Psoas muscle (tissue), 8 donors: Measurements from ENCODE around the gene SSR4. TPM values are rescaled to one million over a fixed set of nuclear protein-coding genes. Genes with fewer than 3 reads are reported as not detected.

ENCODE experiments used
- ATAC-seq, 4 donors: fragments of 200-7000 bp; cut with Tn5 transposase; one replicate each; pipeline ENCODE4 v1.9.1; 2020; ENCODE audit warnings: moderate library complexity in 3 of 4, mild to moderate bottlenecking in 2 of 4
- DNase-seq, 2 donors: peaks; one replicate each; pipeline ENCODE4 v3.0.0-alpha.2; 2020
- H3K27ac ChIP-seq: fragments of 200-600 bp; one replicate; pipeline ENCODE4 v1.8.0; 2022
- H3K27me3 ChIP-seq, 3 donors: fragments of 200-600 bp in 1 of 3; one replicate each; pipeline versions ENCODE4 v1.6.1 to v1.8.0; 2013 to 2022; ENCODE audit warnings: low read length in 2 of 3, mild to moderate bottlenecking in 2 of 3, moderate library complexity in 1 of 3; ENCODE audit not compliant: insufficient read depth in 3 of 3
- H3K36me3 ChIP-seq, 2 donors: fragments of 200-600 bp in 1 of 2; one replicate each; pipeline versions ENCODE4 v1.6.1 to v1.8.0; 2013 to 2022; ENCODE audit warnings: low read depth in 1 of 2, mild to moderate bottlenecking in 1 of 2, moderate library complexity in 1 of 2; ENCODE audit not compliant: insufficient read depth in 1 of 2
- H3K4me1 ChIP-seq: fragments of 200-600 bp; one replicate; pipeline ENCODE4 v1.8.0; 2022
- H3K4me3 ChIP-seq: fragments of 200-600 bp; one replicate; pipeline ENCODE4 v1.8.0; 2022; ENCODE audit warnings: mild to moderate bottlenecking
- H3K9me3 ChIP-seq: fragments of 200-600 bp; one replicate; pipeline ENCODE4 v1.8.0; 2022
- CTCF ChIP-seq: fragments of 200-600 bp; IDR thresholded peaks from one replicate; pipeline ENCODE4 v1.8.0; 2022; ENCODE audit warnings: antibody characterized with exemption
- WGBS, 3 donors: extraction: QIAGEN DNeasy Blood & Tissue Kit; methylation state at CpG; one replicate each; pipeline versions ENCODE4 v1.1.6 to v1.1.7; 2013; 5-methylcytosine and 5-hydroxymethylcytosine counted together
- intact Hi-C, 2 donors: fragments of 100-400 bp; cut with DNase I; formaldehyde crosslinking; loops; one replicate each; pipeline versions ENCODE4 v1.11.0 to v1.14.2; 2022
- polyA plus RNA-seq, 3 donors: library from polyadenylated mRNA; stranded (reverse); fragments of 200-250 nt; gene quantifications; one replicate each; pipeline ENCODE4 v1.2.3, GENCODE V29; 2013
- total RNA-seq, 4 donors: library from RNA; stranded (reverse); fragmentation: NEBNext Ultra II Directional in 2 of 4; extraction: Animal tissue kit (Norgen Biotek cat#: 25700) in 2 of 4; gene quantifications; one replicate each; pipeline versions ENCODE4 v1.2.1 to v1.2.4, GENCODE V29; 2021 to 2023
- donor health status: healthy with polysubstance abuse.
- donor health status: DM: no; HTN: no; CAD: no; lungs with moderate emphysema.
- donor health status: Bipolar disorder and iron deficiency.
- donor health status: healthy.
- donor health status: DM: yes; HTN: yes; CAD: no.
- donor health status: DM: no; HTN: no; CAD: no.
- donor health status: DM: no; HTN: no; CAD: no.
- donor health status: DM: yes; HTN: yes; CAD: no.

SSR4 gene
- total and polyA plus RNA-seq, 7 donors, result 57.2 to 198 (median 84.5) TPM

- no peak for TF ChIP-seq CTCF
- Histone ChIP-seq H3K27me3 (no peaks in the 10 kb centered on the region), H3K4me3 (peak overlapping the region; percentile 78), H3K27ac (no peak overlapping the region), H3K9me3 (no peaks in the 10 kb centered on the region), H3K4me1 (peaks cover 13% of the 10 kb centered on the region), H3K36me3 (peaks cover 4 to 23% of the 10 kb centered on the region in 2 donors)
- intact Hi-C loops, result no loop called here
- WGBS, 3 donors, result 71 to 78% (median 71%) methylated on average over 6 of the region's 6 CpGs
- DNase-seq (no peak), ATAC-seq (no peak)
These were observed 2.1 kb upstream of the SSR4 start for GRCh38 chrX:153792368-153792767.

GRCh38 chrX:153793291-153793690 lies 1.2 kb upstream of the SSR4 start:
- WGBS, 3 donors, result 3 to 42% (median 7%) methylated on average over 7 of the region's 7 CpGs
- Histone ChIP-seq H3K9me3 (no peaks in the 10 kb centered on the region), H3K36me3 (peaks cover 4 to 24% of the 10 kb centered on the region in 2 donors), H3K27ac (peak overlapping the region; percentile 91), H3K4me3 (peak overlapping the region; percentile 78), H3K4me1 (peaks cover 13% of the 10 kb centered on the region), H3K27me3 (no peaks in the 10 kb centered on the region)
- DNase-seq (no peak), ATAC-seq (peak in 2 of 4 donors; percentile 11)
- intact Hi-C loops, result no loop called here
- no peak for TF ChIP-seq CTCF

- Histone ChIP-seq H3K9me3 (no peaks in the 10 kb centered on the region), H3K4me3 (peak overlapping the region; percentile 78), H3K4me1 (peaks cover 13% of the 10 kb centered on the region), H3K36me3 (peaks cover 4 to 13% of the 10 kb centered on the region in 2 donors), H3K27me3 (no peaks in the 10 kb centered on the region), H3K27ac (peak overlapping the region; percentile 91)
- 6 to 40% (median 10%) methylated on average over 23 to 47 of the region's 47 CpGs for WGBS, 3 donors
- peak in 3 of 4 donors; percentile 10 to 24 (median 18) for ATAC-seq
- DNase-seq, result peak in 1 of 2 donors; percentile 35
- intact Hi-C loops, result no loop called here
- no peak for TF ChIP-seq CTCF
These were observed 689 bp downstream of the SSR4 start for GRCh38 chrX:153794897-153795816.

- Histone ChIP-seq H3K9me3 (no peaks in the 10 kb centered on the region), H3K27me3 (no peaks in the 10 kb centered on the region), H3K4me3 (no peak overlapping the region), H3K27ac (no peak overlapping the region), H3K4me1 (peaks cover 10% of the 10 kb centered on the region), H3K36me3 (peaks cover 4 to 13% of the 10 kb centered on the region in 2 donors)
- ATAC-seq, result no peak
- 82 to 90% (median 89%) methylated on average over 11 to 15 of the region's 15 CpGs for whole genome bisulfite sequencing, 3 donors
- TF ChIP-seq CTCF, result no peak
- intact Hi-C loops, result no loop called here
- DNase-seq, result no peak
These were observed 3.0 kb downstream of the SSR4 start for GRCh38 chrX:153797415-153798015.
